MM.1S (cell line): Measurements from ENCODE around the gene ARMC9.

Source experiments
- DNase-seq: peaks from one replicate; pipeline ENCODE4 v3.0.0-alpha.2; 2015
- H2AFZ ChIP-seq: fragments of 300-600 bp; sonication (generic); 2 replicates; pipeline ENCODE4 v1.6.0; 2016; ENCODE audit warnings: antibody characterized with exemption, low read length
- H3F3A ChIP-seq: fragments of 300-600 bp; sonication (generic); 2 replicates; pipeline ENCODE4 v1.6.1; 2016; ENCODE audit warnings: mild to moderate bottlenecking, antibody characterized with exemption, low read length, moderate library complexity, mixed read lengths; ENCODE audit not compliant: insufficient read depth
- H3K27ac ChIP-seq: fragments of 300-600 bp; sonication (generic); 2 replicates; pipeline ENCODE4 v1.5.1; 2016; ENCODE audit warnings: mild to moderate bottlenecking, low read length
- H3K27me3 ChIP-seq: fragments of 300-600 bp; sonication (generic); replicated peaks from 2 replicates; pipeline ENCODE4 v1.6.0; 2016; ENCODE audit warnings: low read length; ENCODE audit not compliant: insufficient read depth
- H3K36me3 ChIP-seq: fragments of 300-600 bp; sonication (generic); replicated peaks from 2 replicates; pipeline ENCODE4 v1.6.1; 2016; ENCODE audit warnings: mild to moderate bottlenecking, low read length, mixed read lengths; ENCODE audit not compliant: insufficient read depth
- H3K4me1 ChIP-seq: fragments of 300-600 bp; sonication (generic); 2 replicates; pipeline ENCODE4 v1.6.1; 2016; ENCODE audit warnings: low read length, mixed read lengths
- H3K4me2 ChIP-seq: fragments of 300-600 bp; sonication (generic); 2 replicates; pipeline ENCODE4 v1.6.0; 2016; ENCODE audit warnings: low read depth, low read length
- H3K4me3 ChIP-seq: fragments of 300-600 bp; sonication (generic); 2 replicates; pipeline ENCODE4 v1.5.1; 2016; ENCODE audit warnings: low read length, mixed read lengths
- H3K79me2 ChIP-seq: fragments of 300-600 bp; sonication (generic); 2 replicates; pipeline ENCODE4 v1.6.1; 2016; ENCODE audit warnings: mixed run types, low read length, mixed read lengths
- H3K9ac ChIP-seq: fragments of 300-600 bp; sonication (generic); 2 replicates; pipeline ENCODE4 v1.6.1; 2016; ENCODE audit warnings: low read length, mixed read lengths
- H3K9me2 ChIP-seq: fragments of 300-600 bp; sonication (generic); replicated peaks from 2 replicates; pipeline ENCODE4 v1.6.1; 2016; ENCODE audit warnings: mild to moderate bottlenecking, low read length, mixed read lengths; ENCODE audit not compliant: insufficient read depth
- H3K9me3 ChIP-seq: fragments of 300-600 bp; sonication (generic); replicated peaks from 2 replicates; pipeline ENCODE4 v1.6.1; 2016; ENCODE audit warnings: mild to moderate bottlenecking, low read length, mixed read lengths; ENCODE audit not compliant: insufficient read depth
- H4K20me1 ChIP-seq: fragments of 300-600 bp; sonication (generic); 2 replicates; pipeline ENCODE4 v1.6.1; 2016; ENCODE audit warnings: mild to moderate bottlenecking, low read length, moderate library complexity, mixed read lengths; ENCODE audit not compliant: insufficient read depth
- CTCF ChIP-seq: fragments of 300-600 bp; sonication (generic); IDR thresholded peaks from 2 replicates; pipeline ENCODE4 v1.5.1; 2016; ENCODE audit warnings: antibody characterized with exemption, low read length, mixed read lengths
- EZH2 ChIP-seq: fragments of 300-600 bp; sonication (generic); optimal IDR thresholded peaks from 2 replicates; pipeline ENCODE3; 2017; ENCODE audit warnings: low read depth, mild to moderate bottlenecking, antibody characterized with exemption, low read length, mixed read lengths
- EZH2phosphoT487 ChIP-seq: fragments of 300-600 bp; sonication (generic); IDR thresholded peaks from 2 replicates; pipeline ENCODE4 v1.6.1; 2018; ENCODE audit warnings: antibody characterized with exemption, low read length

Gene ARMC9

GRCh38 chr2:231287696-231288095 lies 89.3 kb downstream of the ARMC9 start:
- Histone ChIP-seq H3K79me2 (no peaks in the 10 kb centered on the region), H3K27ac (no peak overlapping the region), H3F3A (no peaks in the 10 kb centered on the region), H3K36me3 (no peaks in the 10 kb centered on the region), H3K9ac (no peak overlapping the region), H3K4me3 (no peak overlapping the region), H3K9me3 (no peaks in the 10 kb centered on the region), H3K4me2 (no peak overlapping the region), H4K20me1 (no peaks in the 10 kb centered on the region), H2AFZ (no peak overlapping the region), H3K27me3 (no peaks in the 10 kb centered on the region), H3K9me2 (no peaks in the 10 kb centered on the region), H3K4me1 (no peaks in the 10 kb centered on the region)
- no peak for DNase-seq
- TF ChIP-seq CTCF (no peak), EZH2 (no peak), EZH2phosphoT487 (no peak)

DNA sequence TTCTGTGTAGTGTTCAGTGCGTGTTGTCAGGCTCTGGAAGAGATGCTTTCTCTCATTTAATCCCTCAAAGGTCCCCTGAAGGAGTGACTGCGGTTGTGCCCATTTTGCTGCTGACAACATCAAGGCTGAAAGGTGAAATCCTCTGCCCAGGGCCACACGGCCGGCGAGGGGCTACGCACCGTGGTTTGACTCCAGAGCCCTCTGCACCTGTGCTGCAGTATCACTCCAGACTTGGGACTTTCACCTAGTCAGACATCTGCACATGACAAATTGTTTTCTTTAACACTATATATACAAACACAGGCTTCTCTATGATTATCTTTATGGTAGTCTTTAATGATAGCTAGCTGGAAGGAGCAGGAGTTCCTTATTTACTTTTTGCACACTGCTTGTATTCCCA lies 90.2 kb downstream of the ARMC9 start:
- Histone ChIP-seq H3K9me2 (no peaks in the 10 kb centered on the region), H3K27me3 (no peaks in the 10 kb centered on the region), H3K9ac (no peak overlapping the region), H3K4me2 (no peak overlapping the region), H3F3A (no peaks in the 10 kb centered on the region), H3K4me3 (no peak overlapping the region), H3K4me1 (no peaks in the 10 kb centered on the region), H2AFZ (no peak overlapping the region), H3K79me2 (no peaks in the 10 kb centered on the region), H3K36me3 (no peaks in the 10 kb centered on the region), H3K9me3 (no peaks in the 10 kb centered on the region), H3K27ac (no peak overlapping the region), H4K20me1 (no peaks in the 10 kb centered on the region)
- no peak for TF ChIP-seq CTCF
- TF ChIP-seq EZH2phosphoT487, result no peak
- no peak for TF ChIP-seq EZH2
- DNase-seq, result no peak

- no peaks in the 10 kb centered on the region for H3K4me1 ChIP-seq
- TF ChIP-seq CTCF (no peak), EZH2 (no peak), EZH2phosphoT487 (no peak)
- H3K36me3 ChIP-seq, result no peaks in the 10 kb centered on the region
- no peak overlapping the region for H3K27ac ChIP-seq
- H3K9me2 ChIP-seq, result no peaks in the 10 kb centered on the region
- H2AFZ ChIP-seq, result no peak overlapping the region
- H3K9ac ChIP-seq, result no peak overlapping the region
- no peak for DNase-seq
- no peaks in the 10 kb centered on the region for H3K27me3 ChIP-seq
- no peaks in the 10 kb centered on the region for H4K20me1 ChIP-seq
- no peaks in the 10 kb centered on the region for H3K9me3 ChIP-seq
- no peaks in the 10 kb centered on the region for H3K79me2 ChIP-seq
- H3K4me3 ChIP-seq, result no peak overlapping the region
- H3K4me2 ChIP-seq, result no peak overlapping the region
- no peaks in the 10 kb centered on the region for H3F3A ChIP-seq
These were observed 92.0 kb downstream of the ARMC9 start for GRCh38 chr2:231290321-231291015.
